H9 (cell line): ENCODE measurements around the gene DCAF15. TPM values are rescaled to one million over a fixed set of nuclear protein-coding genes. Genes with fewer than 3 reads are reported as not detected.

ENCODE experiments used
- DNase-seq: peaks from one replicate; pipeline ENCODE4 v3.0.0-alpha.2; 2017
- H2AFZ ChIP-seq: one replicate; pipeline ENCODE4 v1.6.1; 2013; ENCODE audit warnings: mild to moderate bottlenecking, low read length, control low read depth, moderate library complexity
- H2AK5ac ChIP-seq: 2 replicates; pipeline ENCODE4 v1.6.1; 2013; ENCODE audit warnings: low read length, control low read depth, mixed read lengths; ENCODE audit not compliant: insufficient read length
- H2BK120ac ChIP-seq: one replicate; pipeline ENCODE4 v1.6.1; 2013; ENCODE audit warnings: low read depth, mild to moderate bottlenecking, low read length, control low read depth, inconsistent platforms; ENCODE audit not compliant: poor library complexity, severe bottlenecking
- H2BK12ac ChIP-seq: 2 replicates; pipeline ENCODE4 v1.6.1; 2013; ENCODE audit warnings: low read length, control low read depth, mixed read lengths, low read depth; ENCODE audit not compliant: insufficient read length
- H2BK15ac ChIP-seq: 2 replicates; pipeline ENCODE4 v1.6.1; 2013; ENCODE audit warnings: low read depth, low read length, control low read depth
- H2BK20ac ChIP-seq: one replicate; pipeline ENCODE4 v1.6.1; 2013; ENCODE audit warnings: low read depth, mild to moderate bottlenecking, low read length, control low read depth, inconsistent platforms; ENCODE audit not compliant: poor library complexity, severe bottlenecking
- H2BK5ac ChIP-seq: 2 replicates; pipeline ENCODE4 v1.6.1; 2013; ENCODE audit warnings: low read length, control low read depth, mixed read lengths; ENCODE audit not compliant: insufficient read length
- H3K14ac ChIP-seq: 2 replicates; pipeline ENCODE4 v1.6.1; 2013; ENCODE audit warnings: low read length, control low read depth; ENCODE audit not compliant: insufficient read depth
- H3K18ac ChIP-seq: 2 replicates; pipeline ENCODE4 v1.6.1; 2013; ENCODE audit warnings: low read depth, mild to moderate bottlenecking, mixed read lengths, low read length, control low read depth; ENCODE audit not compliant: insufficient read length
- H3K23ac ChIP-seq: 2 replicates; pipeline ENCODE4 v1.6.1; 2013; ENCODE audit warnings: low read length, control low read depth, mixed read lengths, low read depth; ENCODE audit not compliant: insufficient read length
- H3K23me2 ChIP-seq: 2 replicates; pipeline ENCODE4 v1.6.1; 2013; ENCODE audit warnings: low read depth, mild to moderate bottlenecking, mixed read lengths, low read length, control low read depth; ENCODE audit not compliant: insufficient read length, poor library complexity, severe bottlenecking
- H3K27ac ChIP-seq: 2 replicates; pipeline ENCODE4 v1.5.1; 2013; ENCODE audit warnings: low read length, control low read depth, mixed read lengths, low read depth; ENCODE audit not compliant: insufficient read length
- H3K27me3 ChIP-seq: 2 replicates; pipeline ENCODE4 v1.6.1; 2013; ENCODE audit warnings: low read length, control low read depth, inconsistent platforms; ENCODE audit not compliant: insufficient read depth
- H3K4ac ChIP-seq: 2 replicates; pipeline ENCODE4 v1.6.1; 2013; ENCODE audit warnings: low read depth, mild to moderate bottlenecking, control low read depth, inconsistent platforms, low read length, moderate library complexity
- H3K4me1 ChIP-seq: 2 replicates; pipeline ENCODE4 v1.6.1; 2013; ENCODE audit warnings: low read length, control low read depth, inconsistent platforms; ENCODE audit not compliant: insufficient read depth
- H3K4me2 ChIP-seq: 2 replicates; pipeline ENCODE4 v1.6.1; 2013; ENCODE audit warnings: low read length, control low read depth, mixed read lengths; ENCODE audit not compliant: insufficient read length, insufficient read depth
- H3K56ac ChIP-seq: 2 replicates; pipeline ENCODE4 v1.6.1; 2013; ENCODE audit warnings: low read depth, mild to moderate bottlenecking, mixed read lengths, low read length, control low read depth; ENCODE audit not compliant: insufficient read length
- H3K79me1 ChIP-seq: 2 replicates; pipeline ENCODE4 v1.6.1; 2013; ENCODE audit warnings: low read depth, mild to moderate bottlenecking, moderate library complexity, low read length, control low read depth, inconsistent platforms; ENCODE audit not compliant: insufficient read depth, poor library complexity, severe bottlenecking
- H3K79me2 ChIP-seq: 2 replicates; pipeline ENCODE4 v1.6.1; 2013; ENCODE audit warnings: low read length, control low read depth, inconsistent platforms; ENCODE audit not compliant: insufficient read depth
- H3K9ac ChIP-seq: 2 replicates; pipeline ENCODE4 v1.6.1; 2013; ENCODE audit warnings: low read length, control low read depth, mixed read lengths; ENCODE audit not compliant: insufficient read length; ENCODE audit errors: extremely low read depth
- H3K9me3 ChIP-seq: one replicate; pipeline ENCODE4 v1.6.1; 2013; ENCODE audit warnings: low read depth, low read length, inconsistent platforms; ENCODE audit not compliant: control insufficient read depth
- H3T11ph ChIP-seq: one replicate; pipeline ENCODE4 v1.6.1; 2013; ENCODE audit warnings: mild to moderate bottlenecking, low read length, control low read depth, inconsistent platforms
- H4K20me1 ChIP-seq: one replicate; pipeline ENCODE4 v1.6.1; 2013; ENCODE audit not compliant: control insufficient read depth, insufficient read length, insufficient read depth
- H4K5ac ChIP-seq: 2 replicates; pipeline ENCODE4 v1.6.1; 2013; ENCODE audit warnings: low read depth, mild to moderate bottlenecking, mixed read lengths, low read length, control low read depth; ENCODE audit not compliant: insufficient read length
- H4K8ac ChIP-seq: replicated peaks from 2 replicates; pipeline ENCODE4 v1.6.1; 2013; ENCODE audit warnings: low read length, control low read depth, mixed read lengths, low read depth; ENCODE audit not compliant: insufficient read length
- H4K91ac ChIP-seq: 2 replicates; pipeline ENCODE4 v1.6.1; 2013; ENCODE audit warnings: low read depth, mild to moderate bottlenecking, moderate library complexity, mixed read lengths, low read length, control low read depth; ENCODE audit not compliant: insufficient read length
- H3K27ac Mint-ChIP-seq, 3 experiments: 2 replicates in 2 of 3; 3 replicates in 1 of 3; pipeline ENCODE4 v1.8.0; 2020 to 2021; ENCODE audit warnings: mixed read lengths in 3 of 3, mild to moderate bottlenecking in 1 of 3, moderate library complexity in 1 of 3
- H3K27me3 Mint-ChIP-seq: 2 replicates; pipeline ENCODE4 v1.8.0; 2021; ENCODE audit warnings: low read depth, mild to moderate bottlenecking, moderate library complexity, mixed read lengths
- H3K36me3 Mint-ChIP-seq, 3 experiments: 2 replicates in 2 of 3; 3 replicates in 1 of 3; pipeline ENCODE4 v1.8.0; 2020 to 2021; ENCODE audit warnings: low read depth in 3 of 3, mixed read lengths in 3 of 3; ENCODE audit not compliant: insufficient read depth in 1 of 3
- H3K4me1 Mint-ChIP-seq, 2 experiments: 2 replicates each; pipeline ENCODE4 v1.8.0; 2020; ENCODE audit warnings: mixed read lengths in 2 of 2
- H3K4me3 Mint-ChIP-seq, 2 experiments: 2 replicates in 1 of 2; 3 replicates in 1 of 2; pipeline ENCODE4 v1.8.0; 2020 to 2021; ENCODE audit warnings: mild to moderate bottlenecking in 2 of 2, mixed read lengths in 2 of 2, moderate library complexity in 1 of 2
- H3K9me3 Mint-ChIP-seq, 2 experiments: 2 replicates in 1 of 2; 3 replicates in 1 of 2; pipeline ENCODE4 v1.8.0; 2020; ENCODE audit warnings: mild to moderate bottlenecking in 2 of 2, mixed read lengths in 2 of 2, moderate library complexity in 1 of 2
- CTCF ChIP-seq: fragments of 200-600 bp; sonication (generic); conservative IDR thresholded peaks from 3 replicates; pipeline ENCODE4 v1.8.0; 2021; ENCODE audit warnings: antibody characterized with exemption, mild to moderate bottlenecking
- WGBS: extraction: QIAGEN DNeasy Blood & Tissue Kit; methylation state at CpG from one replicate; pipeline ENCODE4 v1.1.7; 2013; ENCODE audit warnings: missing lambda C conversion rate, low lambda C conversion rate, mixed read lengths; ENCODE audit not compliant: insufficient read length; ENCODE audit errors: extremely low coverage; 5-methylcytosine and 5-hydroxymethylcytosine counted together
- total RNA-seq: library from RNA; stranded (reverse); gene quantifications from 2 replicates; pipeline ENCODE4 v1.2.1, GENCODE V29; 2021

The DCAF15 gene
- total RNA-seq, 1 experiment from 2014 or later: 82.5 TPM

- Histone ChIP-seq H3K9ac (no peak overlapping the region), H2BK5ac (no peak overlapping the region), H3K4me1 (no peaks in the 10 kb centered on the region), H3K27ac (no peak overlapping the region), H3K9me3 (no peaks in the 10 kb centered on the region), H3K27me3 (no peaks in the 10 kb centered on the region), H2AK5ac (no peak overlapping the region), H4K8ac (no peak overlapping the region), H3K79me2 (no peaks in the 10 kb centered on the region), H3K56ac (no peak overlapping the region), H2AFZ (no peak overlapping the region), H4K5ac (no peak overlapping the region), H2BK120ac (no peak overlapping the region), H3K79me1 (no peaks in the 10 kb centered on the region), H3K4ac (no peak overlapping the region), H2BK15ac (no peak overlapping the region), H4K91ac (no peak overlapping the region), H3K14ac (no peak overlapping the region), H3K4me2 (no peak overlapping the region), H3K18ac (no peak overlapping the region), H4K20me1 (no peaks in the 10 kb centered on the region), H3T11ph (no peak overlapping the region), H3K23ac (no peak overlapping the region), H2BK12ac (no peak overlapping the region), H3K23me2 (no peaks in the 10 kb centered on the region), H2BK20ac (no peak overlapping the region)
- Mint-ChIP-seq H3K36me3 (peaks cover 6 to 29% (median 12%) of the 10 kb centered on the region in 3 experiments; a peak in 5 of 7 replicates), H3K27me3 (no peaks in the 10 kb centered on the region), H3K4me1 (no peaks in the 10 kb centered on the region), H3K4me3 (no peak overlapping the region), H3K27ac (no peak overlapping the region; a peak in 1 of 7 replicates), H3K9me3 (peaks cover 5 to 6% of the 10 kb centered on the region in 2 experiments; a peak in 2 of 5 replicates)
- DNase-seq: no peak
- WGBS: no CpG with 5 or more reads among the region's 1 CpG
- no peak for TF ChIP-seq CTCF
Observed at GRCh38 chr19:13998426-13998825, 46.1 kb downstream of the DCAF15 start.
